Measurements from ENCODE around the gene ZBTB3.

DNA sequence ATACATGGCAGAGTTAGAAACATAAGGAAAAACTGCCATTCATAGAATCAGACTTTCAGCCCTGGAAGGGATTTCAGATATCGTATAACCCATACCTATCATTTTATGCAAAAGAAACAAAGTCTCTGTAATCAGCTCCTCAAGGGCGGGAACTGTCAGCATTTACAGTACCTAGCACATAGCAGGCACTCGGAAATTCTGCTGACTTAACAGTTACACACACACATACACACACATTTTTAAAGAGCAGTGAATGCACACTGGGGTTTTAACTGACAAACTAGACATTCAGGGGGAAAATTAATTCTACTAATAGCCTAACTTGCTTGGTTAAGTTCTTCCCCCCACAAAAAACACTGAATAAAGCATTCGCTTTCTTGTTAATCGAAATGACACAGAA is 37.8 kb downstream of the ZBTB3 start:
- TF ChIP-seq POLR2AphosphoS5 (IDR thresholded peaks at IDR 0.05), result no peak
- TF ChIP-seq, protein P1, sequence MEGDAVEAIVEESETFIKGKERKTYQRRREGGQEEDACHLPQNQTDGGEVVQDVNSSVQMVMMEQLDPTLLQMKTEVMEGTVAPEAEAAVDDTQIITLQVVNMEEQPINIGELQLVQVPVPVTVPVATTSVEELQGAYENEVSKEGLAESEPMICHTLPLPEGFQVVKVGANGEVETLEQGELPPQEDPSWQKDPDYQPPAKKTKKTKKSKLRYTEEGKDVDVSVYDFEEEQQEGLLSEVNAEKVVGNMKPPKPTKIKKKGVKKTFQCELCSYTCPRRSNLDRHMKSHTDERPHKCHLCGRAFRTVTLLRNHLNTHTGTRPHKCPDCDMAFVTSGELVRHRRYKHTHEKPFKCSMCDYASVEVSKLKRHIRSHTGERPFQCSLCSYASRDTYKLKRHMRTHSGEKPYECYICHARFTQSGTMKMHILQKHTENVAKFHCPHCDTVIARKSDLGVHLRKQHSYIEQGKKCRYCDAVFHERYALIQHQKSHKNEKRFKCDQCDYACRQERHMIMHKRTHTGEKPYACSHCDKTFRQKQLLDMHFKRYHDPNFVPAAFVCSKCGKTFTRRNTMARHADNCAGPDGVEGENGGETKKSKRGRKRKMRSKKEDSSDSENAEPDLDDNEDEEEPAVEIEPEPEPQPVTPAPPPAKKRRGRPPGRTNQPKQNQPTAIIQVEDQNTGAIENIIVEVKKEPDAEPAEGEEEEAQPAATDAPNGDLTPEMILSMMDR (IDR thresholded peaks at IDR 0.05; ENCODE audit: poor library complexity, severe bottlenecking), result no peak
- no peak for TF ChIP-seq RAD21 (conservative IDR thresholded peaks at IDR 0.05)
- no peak for TF ChIP-seq MXI1 (conservative IDR thresholded peaks at IDR 0.05; ENCODE audit: poor library complexity, severe bottlenecking)

Measured in neural cell (in vitro differentiated cells).